ENCODE measurements around the gene GPR15LG.

DNA sequence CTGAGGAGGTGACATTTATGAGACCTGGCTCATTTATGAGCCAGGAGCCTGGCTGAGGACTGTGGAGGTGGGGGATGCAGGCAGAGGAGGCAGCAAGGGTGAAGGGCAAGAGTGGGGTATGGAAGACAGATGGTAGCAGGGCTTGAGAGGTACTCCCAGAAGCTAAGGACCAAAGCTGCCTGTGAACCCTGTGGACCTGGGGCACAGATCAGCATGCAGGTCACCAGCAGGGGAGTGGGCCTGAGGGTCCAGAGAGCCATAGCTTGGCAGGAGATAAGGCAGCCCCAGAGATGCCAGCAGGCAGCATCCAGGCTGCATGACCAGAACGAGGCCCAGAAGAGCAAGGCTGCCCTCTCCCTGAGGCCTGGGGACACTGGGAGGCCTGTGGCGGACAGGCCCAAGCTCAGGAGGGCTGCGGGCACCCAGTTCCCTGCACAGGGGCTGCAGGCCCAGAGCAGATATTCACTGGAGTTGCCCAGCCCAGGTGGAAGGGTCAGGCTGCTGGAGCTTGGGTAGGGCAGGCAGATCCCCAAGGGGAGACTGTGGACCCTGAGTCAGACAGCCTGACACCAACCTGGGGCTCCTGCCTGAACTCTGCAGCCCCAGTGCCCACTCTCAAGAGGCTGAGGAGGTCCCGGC lies 3.4 kb downstream of the GPR15LG start:
- TF ChIP-seq, protein P1, sequence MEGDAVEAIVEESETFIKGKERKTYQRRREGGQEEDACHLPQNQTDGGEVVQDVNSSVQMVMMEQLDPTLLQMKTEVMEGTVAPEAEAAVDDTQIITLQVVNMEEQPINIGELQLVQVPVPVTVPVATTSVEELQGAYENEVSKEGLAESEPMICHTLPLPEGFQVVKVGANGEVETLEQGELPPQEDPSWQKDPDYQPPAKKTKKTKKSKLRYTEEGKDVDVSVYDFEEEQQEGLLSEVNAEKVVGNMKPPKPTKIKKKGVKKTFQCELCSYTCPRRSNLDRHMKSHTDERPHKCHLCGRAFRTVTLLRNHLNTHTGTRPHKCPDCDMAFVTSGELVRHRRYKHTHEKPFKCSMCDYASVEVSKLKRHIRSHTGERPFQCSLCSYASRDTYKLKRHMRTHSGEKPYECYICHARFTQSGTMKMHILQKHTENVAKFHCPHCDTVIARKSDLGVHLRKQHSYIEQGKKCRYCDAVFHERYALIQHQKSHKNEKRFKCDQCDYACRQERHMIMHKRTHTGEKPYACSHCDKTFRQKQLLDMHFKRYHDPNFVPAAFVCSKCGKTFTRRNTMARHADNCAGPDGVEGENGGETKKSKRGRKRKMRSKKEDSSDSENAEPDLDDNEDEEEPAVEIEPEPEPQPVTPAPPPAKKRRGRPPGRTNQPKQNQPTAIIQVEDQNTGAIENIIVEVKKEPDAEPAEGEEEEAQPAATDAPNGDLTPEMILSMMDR (IDR thresholded peaks at IDR 0.05; ENCODE audit: low read length): no peak
- TF ChIP-seq EZH2 (optimal IDR thresholded peaks at IDR 0.05; ENCODE audit: low read depth, low read length): no peak
